K562 (cell line): ENCODE measurements around the gene GATAD1. TPM values are rescaled to one million over a fixed set of nuclear protein-coding genes. Genes with fewer than 3 reads are reported as not detected.

Experiments used
- ARID1B ChIP-seq: fragments of 450-650 bp; IDR thresholded peaks from 2 replicates; pipeline ENCODE4 v1.6.1; 2016; ENCODE audit warnings: antibody characterized with exemption, mild to moderate bottlenecking, inconsistent platforms
- ARNT ChIP-seq, 2 experiments: fragments of 450-650 bp; IDR thresholded peaks; 2 replicates each; pipeline ENCODE4 v1.6.1; 2016; ENCODE audit warnings: mild to moderate bottlenecking in 1 of 2
- CC2D1A ChIP-seq: fragments of 450-650 bp; IDR thresholded peaks from 2 replicates; pipeline ENCODE4 v1.6.1; 2017; ENCODE audit warnings: mild to moderate bottlenecking
- EHMT2 ChIP-seq: fragments of 450-650 bp; IDR thresholded peaks from 2 replicates; pipeline ENCODE4 v1.6.1; 2018; ENCODE audit warnings: antibody characterized with exemption
- GTF2A2 ChIP-seq: IDR thresholded peaks from 2 replicates; pipeline ENCODE4 v1.6.1; 2016; ENCODE audit warnings: mild to moderate bottlenecking, missing genetic modification characterization, missing compliant biosample characterization
- HIVEP1 ChIP-seq: fragments of 250-450 bp; sonication (Bioruptor Pico); IDR thresholded peaks from 2 replicates; pipeline ENCODE4 v1.4.0; 2020; ENCODE audit warnings: mild to moderate bottlenecking
- HLTF ChIP-seq: fragments of 450-650 bp; IDR thresholded peaks from 2 replicates; pipeline ENCODE4 v1.6.1; 2016
- JUN ChIP-seq, 2 experiments: sonication (generic) in 1 of 2; formaldehyde crosslinking in 1 of 2; IDR thresholded peaks; 2 replicates each; pipeline versions ENCODE4 v1.6.1 to v1.8.0; 2012 to 2022; ENCODE audit warnings: borderline replicate concordance in 2 of 2, mild to moderate bottlenecking in 2 of 2, improper control_type of control experiment in 1 of 2, low read depth in 1 of 2, low read length in 1 of 2, missing genetic modification reagents in 1 of 2
- KHSRP ChIP-seq: fragments of 450-650 bp; IDR thresholded peaks from 2 replicates; pipeline ENCODE4 v1.6.1; 2017
- MAZ ChIP-seq, 2 experiments: fragments of 450-650 bp in 1 of 2; sonication (generic) in 1 of 2; formaldehyde crosslinking; IDR thresholded peaks in 1 of 2; conservative IDR thresholded peaks in 1 of 2; 2 replicates each; pipeline versions ENCODE4 v1.4.0 to v1.5.0; 2020; ENCODE audit warnings: mild to moderate bottlenecking in 1 of 2, missing genetic modification reagents in 1 of 2
- MBD1 ChIP-seq: fragments of 250-450 bp; sonication (Bioruptor Pico); IDR thresholded peaks from 2 replicates; pipeline ENCODE4 v1.8.0; 2022; ENCODE audit warnings: inconsistent platforms
- MTA1 ChIP-seq: fragments of 450-650 bp; IDR thresholded peaks from 2 replicates; pipeline ENCODE4 v1.6.1; 2017; ENCODE audit warnings: borderline replicate concordance
- MTA2 ChIP-seq: fragments of 450-650 bp; IDR thresholded peaks from 2 replicates; pipeline ENCODE4 v1.6.1; 2016; ENCODE audit warnings: low read depth
- NEUROD1 ChIP-seq: fragments of 150-350 bp; IDR thresholded peaks from 2 replicates; pipeline ENCODE4 v1.6.1; 2014; ENCODE audit warnings: borderline replicate concordance, low read length, low read depth; ENCODE audit not compliant: partially characterized antibody
- PHB2 ChIP-seq: fragments of 450-650 bp; IDR thresholded peaks from 2 replicates; pipeline ENCODE4 v1.6.1; 2017; ENCODE audit warnings: low read depth
- RBM15 ChIP-seq: fragments of 200-400 bp; formaldehyde crosslinking; IDR thresholded peaks from 2 replicates; pipeline ENCODE4 v1.6.1; 2018; ENCODE audit warnings: mild to moderate bottlenecking, low read length, moderate library complexity; ENCODE audit not compliant: insufficient read depth
- RBM17 ChIP-seq: fragments of 200-400 bp; formaldehyde crosslinking; IDR thresholded peaks from 2 replicates; pipeline ENCODE4 v1.6.1; 2017; ENCODE audit warnings: low read depth, mild to moderate bottlenecking, low read length, borderline replicate concordance
- TBL1XR1 ChIP-seq, 2 experiments: IDR thresholded peaks; 2 replicates each; pipeline ENCODE4 v1.6.1; 2012; ENCODE audit warnings: improper control_type of control experiment in 2 of 2, low read length in 2 of 2, mild to moderate bottlenecking in 1 of 2
- TOE1 ChIP-seq, 2 experiments: fragments of 450-650 bp in 1 of 2; sonication (generic) in 1 of 2; formaldehyde crosslinking in 1 of 2; IDR thresholded peaks; 2 replicates each; pipeline versions ENCODE4 v1.7.1 to v1.8.0; 2016 to 2022; ENCODE audit warnings: borderline replicate concordance in 2 of 2, mild to moderate bottlenecking in 2 of 2, antibody characterized with exemption in 1 of 2, inconsistent platforms in 1 of 2, low read depth in 1 of 2, missing genetic modification reagents in 1 of 2, moderate library complexity in 1 of 2
- TRIM24 ChIP-seq, 2 experiments: fragments of 450-650 bp; IDR thresholded peaks; 2 replicates each; pipeline ENCODE4 v1.6.1; 2016
- ZBTB33 ChIP-seq: sonication (generic); formaldehyde crosslinking; IDR thresholded peaks from 2 replicates; pipeline ENCODE4 v1.8.1; 2023; ENCODE audit warnings: mild to moderate bottlenecking, missing genetic modification reagents
- ZFP1 ChIP-seq: fragments of 450-650 bp; formaldehyde crosslinking; IDR thresholded peaks from 2 replicates; pipeline ENCODE4 v1.4.0; 2020; ENCODE audit warnings: mild to moderate bottlenecking, mixed read lengths
- ZKSCAN1 ChIP-seq: fragments of 150-350 bp; IDR thresholded peaks from 2 replicates; pipeline ENCODE4 v1.6.1; 2016; ENCODE audit warnings: low read depth, low read length
- ZNF445 ChIP-seq: fragments of 250-450 bp; sonication (Bioruptor Pico); IDR thresholded peaks from 2 replicates; pipeline ENCODE4 v1.4.0; 2020; ENCODE audit warnings: low read depth, mild to moderate bottlenecking, moderate library complexity
- ZNF57 ChIP-seq: fragments of 450-650 bp; formaldehyde crosslinking; IDR thresholded peaks from 2 replicates; pipeline ENCODE4 v1.4.0; 2020; ENCODE audit warnings: mild to moderate bottlenecking, moderate library complexity
- polyA plus RNA-seq, 8 experiments: library from polyadenylated mRNA; depleted of rRNA in 4 of 8; stranded (reverse) in 5 of 8; unstranded in 3 of 8; fragments of >200 nt; fragmentation: Nextera tagmentation in 2 of 8; fragmentation: Illumina TruSeq in 1 of 8; extraction: Ambion mirVana in 2 of 8; extraction: Trizol in 1 of 8; gene quantifications; 2 replicates each; pipeline versions ENCODE4 v1.2.1 to v1.2.3, GENCODE V29; 2011 to 2014; ENCODE audit warnings: inconsistent platforms in 1 of 8, missing spikeins in 1 of 8
- total RNA-seq, 7 experiments: library from RNA; depleted of rRNA in 6 of 7; stranded (reverse); fragments of >200 nt in 6 of 7; fragmentation: Illumina TruSeq in 2 of 7; extraction: Trizol in 2 of 7; gene quantifications; 2 replicates each; pipeline versions ENCODE4 v1.2.1 to v1.2.3, GENCODE V29; 2011 to 2021; ENCODE audit warnings: low replicate concordance in 1 of 7
- TF ChIP-seq, protein P1 (sequence below): fragments of 450-650 bp; IDR thresholded peaks from 2 replicates; pipeline ENCODE4 v1.6.1; 2018; ENCODE audit warnings: mild to moderate bottlenecking, low read depth; ENCODE audit not compliant: partially characterized antibody

GATAD1 gene
- total and polyA plus RNA-seq, 9 of the 15 experiments (the other 6 are each of a cell fraction or from before 2014, with no cell fraction given) = 9.3 to 67.7 (median 34.3) TPM

DNA sequence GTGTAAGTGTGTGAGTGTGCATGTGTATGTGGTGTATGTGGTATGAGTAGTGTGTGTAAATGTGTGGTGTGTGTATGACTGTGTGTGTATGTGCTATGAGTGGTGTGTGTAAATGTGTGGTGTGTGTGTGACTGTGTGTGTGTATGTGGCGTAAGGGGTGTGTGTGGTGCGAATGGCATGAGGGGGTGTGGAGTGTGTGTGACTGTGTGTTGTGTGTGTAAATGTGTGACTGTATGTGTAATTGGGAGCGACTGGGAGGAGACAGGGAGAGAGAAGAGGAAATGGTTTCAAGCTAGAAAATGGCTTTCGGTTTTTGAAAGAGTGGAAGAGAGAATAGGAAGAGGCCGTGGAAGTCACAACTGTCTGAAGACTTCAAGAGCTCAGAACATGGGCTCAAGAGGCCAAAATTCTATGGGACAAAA, 23.6 kb upstream of the GATAD1 start (continued):
- TF ChIP-seq ZKSCAN1 = no peak
- 0 out of 2 replicates have a peak, but pooled peaks have one; percentile 3 for TF ChIP-seq MTA2
- TF ChIP-seq MBD1 (CRISPR knock-in tag) = no peak
- TF ChIP-seq EHMT2 = peak; percentile 85
- TF ChIP-seq JUN (IDR thresholded peaks at IDR 0.05; ENCODE audit: borderline replicate concordance, low read depth, low read length) = no peak
- TF ChIP-seq JUN (CRISPR knock-in tag; IDR thresholded peaks at IDR 0.05; ENCODE audit: borderline replicate concordance) = no peak
- TF ChIP-seq TRIM24 (IDR thresholded peaks at IDR 0.05) = peak; percentile 51 to 62; a peak in 2 of 4 replicates
- no peak for TF ChIP-seq ZBTB33
- no peak for TF ChIP-seq KHSRP
- TF ChIP-seq HIVEP1 (CRISPR knock-in tag) = no peak
- no peak for TF ChIP-seq TBL1XR1 (IDR thresholded peaks at IDR 0.05; ENCODE audit: low read length in 2 of 2)
- TF ChIP-seq, protein P1, sequence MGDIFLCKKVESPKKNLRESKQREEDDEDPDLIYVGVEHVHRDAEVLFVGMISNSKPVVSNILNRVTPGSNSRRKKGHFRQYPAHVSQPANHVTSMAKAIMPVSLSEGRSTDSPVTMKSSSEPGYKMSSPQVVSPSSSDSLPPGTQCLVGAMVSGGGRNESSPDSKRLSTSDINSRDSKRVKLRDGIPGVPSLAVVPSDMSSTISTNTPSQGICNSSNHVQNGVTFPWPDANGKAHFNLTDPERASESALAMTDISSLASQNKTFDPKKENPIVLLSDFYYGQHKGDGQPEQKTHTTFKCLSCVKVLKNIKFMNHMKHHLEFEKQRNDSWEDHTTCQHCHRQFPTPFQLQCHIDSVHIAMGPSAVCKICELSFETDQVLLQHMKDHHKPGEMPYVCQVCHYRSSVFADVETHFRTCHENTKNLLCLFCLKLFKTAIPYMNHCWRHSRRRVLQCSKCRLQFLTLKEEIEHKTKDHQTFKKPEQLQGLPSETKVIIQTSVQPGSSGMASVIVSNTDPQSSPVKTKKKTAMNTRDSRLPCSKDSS = peak; percentile 55
- no peak for TF ChIP-seq ZNF445 (CRISPR knock-in tag)
- TF ChIP-seq ZNF57 (CRISPR knock-in tag) = no peak
- no peak for TF ChIP-seq NEUROD1
- no peak for TF ChIP-seq RBM15
- TF ChIP-seq MAZ (CRISPR knock-in tag; conservative IDR thresholded peaks at IDR 0.05 in 1 of 2, IDR thresholded peaks at IDR 0.05 in 1 of 2) = 0 out of 4 replicates have a peak, but pooled peaks of 1 of the 2 experiments have one; percentile 1
- peak; percentile 95 for TF ChIP-seq HLTF
- no peak for TF ChIP-seq RBM17
- TF ChIP-seq TOE1 (IDR thresholded peaks at IDR 0.05; ENCODE audit: borderline replicate concordance) = 0 out of 2 replicates have a peak, but pooled peaks have one; percentile 24
- no peak for TF ChIP-seq TOE1 (CRISPR knock-in tag; IDR thresholded peaks at IDR 0.05; ENCODE audit: borderline replicate concordance, low read depth)
- TF ChIP-seq ZFP1 = no peak
- TF ChIP-seq ARID1B = peak; percentile 42
- 0 out of 4 replicates have a peak, but pooled peaks of 1 of the 2 experiments have one; percentile 33 for TF ChIP-seq ARNT (IDR thresholded peaks at IDR 0.05)
- no peak for TF ChIP-seq GTF2A2 (tag)
- TF ChIP-seq PHB2 = peak; percentile 71
- TF ChIP-seq MTA1 = peak; percentile 46; the same call in 1 of the 2 replicates
- peak; percentile 45; the same call in 1 of the 2 replicates for TF ChIP-seq CC2D1A
